GM12874 (cell line): ENCODE measurements around the gene UBAC2.

Source experiments
- TF ChIP-seq, protein P1 (sequence below): IDR thresholded peaks from 2 replicates; pipeline ENCODE4 v1.5.1; 2011; ENCODE audit warnings: low read depth, mild to moderate bottlenecking, control low read depth, low read length, moderate library complexity; ENCODE audit not compliant: insufficient read depth

The UBAC2 gene

DNA sequence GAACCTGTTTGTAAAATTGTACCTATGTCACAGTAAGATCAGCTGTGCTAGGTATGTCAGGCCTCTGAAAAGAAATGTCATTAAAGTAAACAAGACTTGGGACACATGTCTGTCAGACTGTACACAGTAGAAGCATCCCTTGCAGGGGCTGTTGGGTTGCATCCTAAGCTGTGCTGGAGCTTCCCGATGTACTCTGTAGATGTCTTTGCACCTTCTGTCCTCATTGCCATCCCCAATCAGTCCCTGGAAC lies 155.3 kb downstream of the UBAC2 start:
- TF ChIP-seq, protein P1, sequence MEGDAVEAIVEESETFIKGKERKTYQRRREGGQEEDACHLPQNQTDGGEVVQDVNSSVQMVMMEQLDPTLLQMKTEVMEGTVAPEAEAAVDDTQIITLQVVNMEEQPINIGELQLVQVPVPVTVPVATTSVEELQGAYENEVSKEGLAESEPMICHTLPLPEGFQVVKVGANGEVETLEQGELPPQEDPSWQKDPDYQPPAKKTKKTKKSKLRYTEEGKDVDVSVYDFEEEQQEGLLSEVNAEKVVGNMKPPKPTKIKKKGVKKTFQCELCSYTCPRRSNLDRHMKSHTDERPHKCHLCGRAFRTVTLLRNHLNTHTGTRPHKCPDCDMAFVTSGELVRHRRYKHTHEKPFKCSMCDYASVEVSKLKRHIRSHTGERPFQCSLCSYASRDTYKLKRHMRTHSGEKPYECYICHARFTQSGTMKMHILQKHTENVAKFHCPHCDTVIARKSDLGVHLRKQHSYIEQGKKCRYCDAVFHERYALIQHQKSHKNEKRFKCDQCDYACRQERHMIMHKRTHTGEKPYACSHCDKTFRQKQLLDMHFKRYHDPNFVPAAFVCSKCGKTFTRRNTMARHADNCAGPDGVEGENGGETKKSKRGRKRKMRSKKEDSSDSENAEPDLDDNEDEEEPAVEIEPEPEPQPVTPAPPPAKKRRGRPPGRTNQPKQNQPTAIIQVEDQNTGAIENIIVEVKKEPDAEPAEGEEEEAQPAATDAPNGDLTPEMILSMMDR, result no peak

DNA sequence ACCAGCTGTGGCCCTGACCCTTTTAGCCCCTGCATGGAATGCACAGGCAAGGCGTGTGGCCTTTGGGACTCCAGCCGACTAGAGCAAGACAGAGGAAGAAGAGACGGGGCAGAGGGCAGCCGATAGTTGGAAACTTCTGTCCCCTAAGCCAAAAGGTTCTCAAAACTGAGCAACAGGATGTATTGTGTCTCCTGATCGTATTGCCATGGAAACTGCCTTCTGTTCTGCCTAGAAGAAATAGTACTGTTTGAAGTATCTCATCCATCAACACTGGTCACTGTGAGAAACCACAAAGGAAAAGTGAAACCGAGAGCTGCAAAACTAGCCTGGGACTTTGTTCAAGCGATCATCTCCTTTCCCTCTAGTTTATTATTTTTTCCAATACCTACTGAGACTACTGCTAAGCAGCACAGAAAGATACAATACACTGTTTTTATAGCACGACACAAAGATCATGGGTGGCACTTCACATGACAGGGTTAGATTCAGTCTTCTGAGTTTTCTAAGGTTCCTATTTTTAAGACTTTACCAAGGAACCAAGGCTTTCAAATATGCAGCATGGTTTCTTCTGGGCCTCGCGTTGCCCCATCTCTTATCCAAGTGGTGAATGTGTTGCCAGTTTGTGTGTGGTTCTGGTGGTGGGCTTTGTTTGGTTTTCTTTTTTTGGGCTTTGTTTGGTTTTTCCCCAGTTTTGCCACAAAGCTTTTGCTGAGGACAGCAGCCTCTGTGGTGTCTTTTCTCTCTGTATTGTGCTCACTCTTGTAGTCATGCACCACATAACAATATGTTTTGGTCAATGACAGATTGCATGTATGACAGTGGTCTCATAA lies 155.8 kb downstream of the UBAC2 start:
- TF ChIP-seq, protein P1, result no peak

DNA sequence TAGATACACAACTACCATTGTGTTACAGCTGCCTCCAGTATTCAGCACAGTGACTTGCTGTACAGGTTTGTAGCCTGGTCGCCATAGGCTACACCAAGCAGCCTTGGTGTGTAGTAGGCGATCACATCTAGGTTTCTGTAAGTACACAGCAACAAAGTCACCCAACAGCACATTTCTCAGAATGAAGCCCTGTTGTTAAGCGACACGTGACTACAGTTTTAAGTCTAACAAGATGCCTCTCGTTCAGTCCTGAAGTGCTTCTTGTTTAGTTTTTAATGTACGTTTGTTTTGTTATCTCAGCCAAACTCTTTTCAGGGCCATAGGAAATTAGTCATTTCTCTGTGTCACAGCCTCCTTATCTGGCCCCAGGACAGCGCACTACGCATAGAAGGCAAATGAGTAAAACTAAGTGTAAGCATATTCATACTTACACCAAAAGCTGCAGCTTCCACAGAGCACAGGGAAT lies 156.5 kb downstream of the UBAC2 start:
- TF ChIP-seq, protein P1, result no peak

DNA sequence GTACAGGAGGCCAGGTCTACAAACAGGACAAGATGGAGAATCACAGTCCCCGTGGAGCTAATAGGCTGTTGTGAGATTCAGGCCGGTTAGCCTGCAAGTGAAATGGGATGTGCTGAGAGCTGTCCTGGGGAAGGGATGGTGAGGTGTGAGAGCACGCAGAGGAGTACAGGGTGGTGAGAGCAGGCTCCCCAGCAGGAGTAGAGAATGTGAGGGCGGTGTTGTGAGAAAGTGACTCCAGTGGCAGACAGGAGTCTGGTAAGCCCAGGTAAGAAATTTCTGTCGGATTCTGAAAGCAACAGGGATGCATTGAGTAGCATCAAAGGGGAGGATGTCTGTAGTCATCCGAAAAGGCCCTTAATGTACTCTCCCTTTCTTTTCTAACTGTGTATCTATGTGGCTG lies 157.3 kb downstream of the UBAC2 start:
- TF ChIP-seq, protein P1, result no peak

GRCh38 chr13:99359528-99359927 lies 158.9 kb downstream of the UBAC2 start:
- TF ChIP-seq, protein P1, result no peak

- TF ChIP-seq, protein P1, result no peak
Observed at GRCh38 chr13:99360696-99361095, 160.0 kb downstream of the UBAC2 start.

- TF ChIP-seq, protein P1, result no peak
Observed at GRCh38 chr13:99361197-99361596, 160.5 kb downstream of the UBAC2 start.
